Lower leg skin (tissue), 4 donors: ENCODE data around the gene GINS2. TPM values are rescaled to one million over a fixed set of nuclear protein-coding genes. Genes with fewer than 3 reads are reported as not detected.

Source experiments
- total RNA-seq, 4 donors: library from RNA; depleted of rRNA; stranded (reverse); fragments of >200 nt; gene quantifications; one replicate each; pipeline ENCODE4 v1.1.0, GENCODE V29; 2016

GINS2 gene
- total RNA-seq, 4 donors from 2014 or later, result 0.38 to 0.98 (median 0.91) TPM; not detected in 1

Other genes starting within 250 kb of the GINS2 start
- 100 to 1,000 TPM in 1 of 4 donors, 10 to 100 TPM in 3; 62.9 to 113 (median 69.9) TPM for gene GSE1, start 75.6 kb downstream of the GINS2 start, total RNA-seq
- 10 to 100 TPM in 1 of 4 donors, 1 to 10 TPM in 3; 5.4 to 13.0 (median 7.9) TPM for gene C16orf74, start 62.1 kb upstream of the GINS2 start, total RNA-seq
- gene EMC8, start 110.6 kb upstream of the GINS2 start, total RNA-seq, result 10 to 100 TPM; 15.5 to 27.5 (median 18.4) TPM
- 100 to 1,000 TPM; 411 to 675 (median 548) TPM for gene COX4I1, start 110.7 kb upstream of the GINS2 start, total RNA-seq
- 1 to 10 TPM; 1.5 to 5.7 (median 3.7) TPM for gene IRF8, start 210.2 kb upstream of the GINS2 start, total RNA-seq